CD4-positive, alpha-beta T cell treated with Interleukin-12 subunit alpha and Interleukin-12 subunit beta, for 1 hour (primary cell): ENCODE data around the gene ACVR1B.

Experiments used
- DNase-seq: peaks from one replicate; pipeline ENCODE4 v3.0.0-alpha.2; 2020

Gene ACVR1B

GRCh38 chr12:51917746-51918453 is 33.6 kb upstream of the ACVR1B start:
- DNase-seq, result no peak

GRCh38 chr12:51920046-51920445 is 31.5 kb upstream of the ACVR1B start:
- DNase-seq, result no peak

- DNase-seq, result no peak
These were observed 30.3 kb upstream of the ACVR1B start for GRCh38 chr12:51921017-51921725.

GRCh38 chr12:51922146-51922545 is 29.4 kb upstream of the ACVR1B start:
- DNase-seq, result no peak

- DNase-seq, result peak; percentile 5
These were observed 28.6 kb upstream of the ACVR1B start for GRCh38 chr12:51922762-51923505.

GRCh38 chr12:51923506-51924365 is 27.8 kb upstream of the ACVR1B start:
- peak; percentile 61 for DNase-seq

- no peak for DNase-seq
These were observed 26.8 kb upstream of the ACVR1B start for GRCh38 chr12:51924551-51925319.

- DNase-seq, result no peak
These were observed 26.0 kb upstream of the ACVR1B start for GRCh38 chr12:51925346-51926063.

- DNase-seq, result no peak
These were observed 25.4 kb upstream of the ACVR1B start for GRCh38 chr12:51926064-51926632.

- peak; percentile 42 for DNase-seq
These were observed 24.8 kb upstream of the ACVR1B start for GRCh38 chr12:51926718-51927117.

GRCh38 chr12:51932218-51933076 is 19.1 kb upstream of the ACVR1B start:
- no peak for DNase-seq

- no peak for DNase-seq
These were observed 17.4 kb upstream of the ACVR1B start for GRCh38 chr12:51934080-51934479.

GRCh38 chr12:51937926-51938325 is 13.6 kb upstream of the ACVR1B start:
- DNase-seq, result no peak

- no peak for DNase-seq
These were observed 12.8 kb upstream of the ACVR1B start for GRCh38 chr12:51938726-51939125.

- no peak for DNase-seq
These were observed 10.4 kb upstream of the ACVR1B start for GRCh38 chr12:51941011-51941581.

- no peak for DNase-seq
These were observed 9.9 kb upstream of the ACVR1B start for GRCh38 chr12:51941604-51942003.

GRCh38 chr12:51942056-51942455 is 9.4 kb upstream of the ACVR1B start:
- no peak for DNase-seq

GRCh38 chr12:51942501-51943000 is 8.9 kb upstream of the ACVR1B start:
- DNase-seq, result no peak

GRCh38 chr12:51943346-51943745 is 8.2 kb upstream of the ACVR1B start:
- DNase-seq, result no peak
